Fibroblast of lung (primary cell): ENCODE data around the gene ADCY9. TPM values are rescaled to one million over a fixed set of nuclear protein-coding genes. Genes with fewer than 3 reads are reported as not detected.

ENCODE experiments used
- DNase-seq, 2 donors: peaks; one replicate each; pipeline versions ENCODE4 v3.0.0 to v3.0.0-alpha.2; 2010; ENCODE audit warnings: low read depth in 2 of 2
- H2AFZ ChIP-seq: 2 replicates; pipeline ENCODE4 v1.5.1; 2012; ENCODE audit warnings: low read length, control low read depth, inconsistent platforms
- H3K27ac ChIP-seq: 2 replicates; pipeline ENCODE4 v1.5.1; 2011; ENCODE audit warnings: low read length, control low read depth; ENCODE audit not compliant: insufficient read depth
- H3K27me3 ChIP-seq: 2 replicates; pipeline ENCODE4 v1.5.1; 2011; ENCODE audit warnings: mild to moderate bottlenecking, low read length; ENCODE audit not compliant: control insufficient read depth, insufficient read depth
- H3K36me3 ChIP-seq: 2 replicates; pipeline ENCODE4 v1.5.1; 2011; ENCODE audit warnings: low read length; ENCODE audit not compliant: control insufficient read depth, insufficient read depth
- H3K4me1 ChIP-seq: 2 replicates; pipeline ENCODE4 v1.5.1; 2011; ENCODE audit warnings: low read length; ENCODE audit not compliant: control insufficient read depth, insufficient read depth; ENCODE audit errors: extremely low read depth
- H3K4me2 ChIP-seq: 2 replicates; pipeline ENCODE4 v1.5.1; 2011; ENCODE audit warnings: low read length, control low read depth; ENCODE audit not compliant: insufficient read depth; ENCODE audit errors: extremely low read depth
- H3K4me3 ChIP-seq, 4 experiments: fragments of 200-600 bp in 1 of 4; sonication (generic) in 1 of 4; replicated peaks in 1 of 4; 2 replicates each; pipeline ENCODE4 v1.5.1; 2011 to 2016; ENCODE audit warnings: low read length in 4 of 4, low read depth in 3 of 4, mild to moderate bottlenecking in 3 of 4, control low read depth in 2 of 4, inconsistent platforms in 1 of 4, mixed read lengths in 1 of 4; ENCODE audit not compliant: insufficient read depth in 1 of 4; ENCODE audit errors: control extremely low read depth in 1 of 4
- H3K79me2 ChIP-seq: 2 replicates; pipeline ENCODE4 v1.5.1; 2012; ENCODE audit warnings: mild to moderate bottlenecking, low read length, inconsistent platforms; ENCODE audit not compliant: control insufficient read depth, insufficient read depth
- H3K9ac ChIP-seq: 2 replicates; pipeline ENCODE4 v1.5.1; 2011; ENCODE audit warnings: mild to moderate bottlenecking, low read length, control low read depth; ENCODE audit not compliant: insufficient read depth
- H3K9me3 ChIP-seq: 2 replicates; pipeline ENCODE4 v1.5.1; 2012; ENCODE audit warnings: low read depth, low read length; ENCODE audit not compliant: control insufficient read depth, insufficient read depth
- H4K20me1 ChIP-seq: 2 replicates; pipeline ENCODE4 v1.5.1; 2011; ENCODE audit warnings: low read length; ENCODE audit not compliant: control insufficient read depth, insufficient read depth; ENCODE audit errors: extremely low read depth
- EZH2 ChIP-seq: IDR thresholded peaks from 2 replicates; pipeline ENCODE4 v1.5.1; 2012; ENCODE audit warnings: low read length, control low read depth, mild to moderate bottlenecking; ENCODE audit errors: missing control alignments
- polyA plus RNA-seq, 2 donors: library from polyadenylated mRNA; depleted of rRNA in 1 of 2; stranded (reverse) in 1 of 2; unstranded in 1 of 2; fragments of >200 nt; gene quantifications; 2 replicates each; pipeline ENCODE4 v1.2.1, GENCODE V29; 2011 to 2012; ENCODE audit warnings: missing spikeins in 1 of 2
- total RNA-seq: library from RNA; depleted of rRNA; stranded (reverse); fragments of >200 nt; gene quantifications from 2 replicates; pipeline ENCODE4 v1.2.1, GENCODE V29; 2014
- TF ChIP-seq, protein P1 (sequence below), 2 donors: IDR thresholded peaks in 1 of 2; conservative IDR thresholded peaks in 1 of 2; 1 replicate in 1 of 2; 2 replicates in 1 of 2; pipeline ENCODE4 v1.5.1; 2011 to 2012; ENCODE audit warnings: low read length in 2 of 2, control low read depth in 1 of 2, inconsistent platforms in 1 of 2, low read depth in 1 of 2, mild to moderate bottlenecking in 1 of 2

The ADCY9 gene
- total and polyA plus RNA-seq, 2 donors (not counting 1 experiment from before 2014, with no cell fraction given) = 22.1 to 37.0 TPM

DNA sequence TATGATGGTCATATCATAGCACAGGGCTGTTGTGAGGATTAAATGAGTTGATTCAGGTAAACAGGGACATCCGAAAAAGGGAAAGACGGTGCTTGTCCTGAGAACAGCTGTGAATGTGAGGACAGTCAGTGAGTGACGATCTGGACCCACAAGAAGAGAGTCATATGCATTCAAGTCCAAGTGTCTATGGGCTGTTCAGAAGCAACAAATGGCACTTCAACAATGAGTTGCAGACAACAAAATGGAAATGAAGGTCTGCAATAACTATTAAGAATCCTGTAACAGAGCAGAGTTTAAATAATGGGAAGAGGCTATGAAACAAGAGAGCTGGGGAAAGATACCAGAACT, 100.3 kb downstream of the ADCY9 start:
- H3K4me3 ChIP-seq = no peak overlapping the region
- no peaks in the 10 kb centered on the region for H3K27me3 ChIP-seq
- no peak for TF ChIP-seq EZH2
- TF ChIP-seq, protein P1, sequence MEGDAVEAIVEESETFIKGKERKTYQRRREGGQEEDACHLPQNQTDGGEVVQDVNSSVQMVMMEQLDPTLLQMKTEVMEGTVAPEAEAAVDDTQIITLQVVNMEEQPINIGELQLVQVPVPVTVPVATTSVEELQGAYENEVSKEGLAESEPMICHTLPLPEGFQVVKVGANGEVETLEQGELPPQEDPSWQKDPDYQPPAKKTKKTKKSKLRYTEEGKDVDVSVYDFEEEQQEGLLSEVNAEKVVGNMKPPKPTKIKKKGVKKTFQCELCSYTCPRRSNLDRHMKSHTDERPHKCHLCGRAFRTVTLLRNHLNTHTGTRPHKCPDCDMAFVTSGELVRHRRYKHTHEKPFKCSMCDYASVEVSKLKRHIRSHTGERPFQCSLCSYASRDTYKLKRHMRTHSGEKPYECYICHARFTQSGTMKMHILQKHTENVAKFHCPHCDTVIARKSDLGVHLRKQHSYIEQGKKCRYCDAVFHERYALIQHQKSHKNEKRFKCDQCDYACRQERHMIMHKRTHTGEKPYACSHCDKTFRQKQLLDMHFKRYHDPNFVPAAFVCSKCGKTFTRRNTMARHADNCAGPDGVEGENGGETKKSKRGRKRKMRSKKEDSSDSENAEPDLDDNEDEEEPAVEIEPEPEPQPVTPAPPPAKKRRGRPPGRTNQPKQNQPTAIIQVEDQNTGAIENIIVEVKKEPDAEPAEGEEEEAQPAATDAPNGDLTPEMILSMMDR (conservative IDR thresholded peaks at IDR 0.05 in 1 of 2, IDR thresholded peaks at IDR 0.05 in 1 of 2; ENCODE audit: low read depth in 1 of 2, low read length in 2 of 2) = no peak
- no peak overlapping the region for H3K27ac ChIP-seq
- peaks cover 9% of the 10 kb centered on the region for H3K4me1 ChIP-seq
- H3K9ac ChIP-seq = no peak overlapping the region
- H2AFZ ChIP-seq = no peak overlapping the region
- no peak overlapping the region for H3K4me2 ChIP-seq
- DNase-seq = no peak
- no peaks in the 10 kb centered on the region for H3K9me3 ChIP-seq
- H3K79me2 ChIP-seq = no peaks in the 10 kb centered on the region
- H3K36me3 ChIP-seq = no peaks in the 10 kb centered on the region
- H4K20me1 ChIP-seq = no peaks in the 10 kb centered on the region

GRCh38 chr16:4015275-4016004, 100.8 kb downstream of the ADCY9 start:
- Histone ChIP-seq H3K9ac (no peak overlapping the region), H3K4me1 (peaks cover 9% of the 10 kb centered on the region), H4K20me1 (no peaks in the 10 kb centered on the region), H3K4me2 (no peak overlapping the region), H3K9me3 (no peaks in the 10 kb centered on the region), H3K79me2 (no peaks in the 10 kb centered on the region), H2AFZ (no peak overlapping the region), H3K27ac (no peak overlapping the region), H3K4me3 (no peak overlapping the region), H3K27me3 (no peaks in the 10 kb centered on the region), H3K36me3 (no peaks in the 10 kb centered on the region)
- TF ChIP-seq, protein P1 (conservative IDR thresholded peaks at IDR 0.05 in 1 of 2, IDR thresholded peaks at IDR 0.05 in 1 of 2; ENCODE audit: low read depth in 1 of 2, low read length in 2 of 2) = no peak
- TF ChIP-seq EZH2 = no peak
- DNase-seq = peak in 1 of 2 donors; percentile 49

GRCh38 chr16:4011940-4012629, 104.2 kb downstream of the ADCY9 start:
- DNase-seq = no peak
- H3K4me3 ChIP-seq = no peak overlapping the region
- H4K20me1 ChIP-seq = no peaks in the 10 kb centered on the region
- peaks cover 6% of the 10 kb centered on the region for H3K4me1 ChIP-seq
- H3K27me3 ChIP-seq = no peaks in the 10 kb centered on the region
- no peaks in the 10 kb centered on the region for H3K9me3 ChIP-seq
- H2AFZ ChIP-seq = no peak overlapping the region
- no peaks in the 10 kb centered on the region for H3K79me2 ChIP-seq
- H3K36me3 ChIP-seq = no peaks in the 10 kb centered on the region
- no peak overlapping the region for H3K9ac ChIP-seq
- no peak for TF ChIP-seq EZH2
- TF ChIP-seq, protein P1 (conservative IDR thresholded peaks at IDR 0.05 in 1 of 2, IDR thresholded peaks at IDR 0.05 in 1 of 2; ENCODE audit: low read depth in 1 of 2, low read length in 2 of 2) = no peak
- H3K4me2 ChIP-seq = no peak overlapping the region
- H3K27ac ChIP-seq = no peak overlapping the region
